ENCODE data around the gene E2F8.

Gene E2F8

DNA sequence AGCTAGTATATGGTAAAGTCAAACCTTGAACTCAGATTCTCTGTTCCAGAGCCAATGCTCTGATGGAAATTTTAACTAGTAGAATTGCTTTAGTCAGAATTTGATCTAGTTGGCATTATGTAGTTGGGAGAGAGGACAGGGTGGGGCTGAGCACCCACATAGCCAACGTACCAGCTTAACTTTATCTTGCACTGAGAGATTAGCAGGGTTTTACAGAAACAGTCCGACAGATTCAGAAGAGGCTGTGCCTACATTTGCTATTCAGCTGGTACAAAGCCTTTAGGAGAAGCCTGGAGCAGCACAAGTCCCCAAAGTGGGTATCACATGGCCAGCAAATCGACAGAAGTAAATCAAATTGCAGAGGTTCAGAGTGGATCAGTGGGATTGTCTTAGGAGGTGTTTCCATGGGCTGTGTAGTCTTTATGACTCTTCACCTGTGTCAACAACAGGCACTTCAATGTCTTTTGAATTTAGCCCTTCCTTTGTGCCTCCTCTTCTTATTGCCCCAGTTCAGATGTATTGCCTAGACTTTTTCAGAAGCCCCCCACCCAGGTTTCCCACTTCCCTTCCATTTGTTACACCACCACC is 31.7 kb downstream of the E2F8 start:
- no peak overlapping the region for H3K4me2 ChIP-seq
- H3K4me1 ChIP-seq (ENCODE audit: low read depth, poor library complexity, severe bottlenecking) = no peaks in the 10 kb centered on the region
- H3K79me2 ChIP-seq (ENCODE audit: insufficient read depth, low read depth) = no peaks in the 10 kb centered on the region
- H3K36me3 ChIP-seq (ENCODE audit: insufficient read depth) = no peaks in the 10 kb centered on the region
- H3K4me3 ChIP-seq (IDR thresholded peaks at IDR 0.05; ENCODE audit: insufficient read depth, low read depth, low read length) = no peak overlapping the region
- no peak overlapping the region for H2AFZ ChIP-seq (ENCODE audit: low read depth)
- H3K27me3 ChIP-seq (ENCODE audit: insufficient read depth, low read depth) = no peaks in the 10 kb centered on the region
- no peaks in the 10 kb centered on the region for H4K20me1 ChIP-seq (ENCODE audit: insufficient read depth)
- TF ChIP-seq, protein P1, sequence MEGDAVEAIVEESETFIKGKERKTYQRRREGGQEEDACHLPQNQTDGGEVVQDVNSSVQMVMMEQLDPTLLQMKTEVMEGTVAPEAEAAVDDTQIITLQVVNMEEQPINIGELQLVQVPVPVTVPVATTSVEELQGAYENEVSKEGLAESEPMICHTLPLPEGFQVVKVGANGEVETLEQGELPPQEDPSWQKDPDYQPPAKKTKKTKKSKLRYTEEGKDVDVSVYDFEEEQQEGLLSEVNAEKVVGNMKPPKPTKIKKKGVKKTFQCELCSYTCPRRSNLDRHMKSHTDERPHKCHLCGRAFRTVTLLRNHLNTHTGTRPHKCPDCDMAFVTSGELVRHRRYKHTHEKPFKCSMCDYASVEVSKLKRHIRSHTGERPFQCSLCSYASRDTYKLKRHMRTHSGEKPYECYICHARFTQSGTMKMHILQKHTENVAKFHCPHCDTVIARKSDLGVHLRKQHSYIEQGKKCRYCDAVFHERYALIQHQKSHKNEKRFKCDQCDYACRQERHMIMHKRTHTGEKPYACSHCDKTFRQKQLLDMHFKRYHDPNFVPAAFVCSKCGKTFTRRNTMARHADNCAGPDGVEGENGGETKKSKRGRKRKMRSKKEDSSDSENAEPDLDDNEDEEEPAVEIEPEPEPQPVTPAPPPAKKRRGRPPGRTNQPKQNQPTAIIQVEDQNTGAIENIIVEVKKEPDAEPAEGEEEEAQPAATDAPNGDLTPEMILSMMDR (conservative IDR thresholded peaks at IDR 0.05; ENCODE audit: low read depth, low read length) = no peak
- no peak overlapping the region for H3K27ac ChIP-seq
- no peak overlapping the region for H3K9ac ChIP-seq

DNA sequence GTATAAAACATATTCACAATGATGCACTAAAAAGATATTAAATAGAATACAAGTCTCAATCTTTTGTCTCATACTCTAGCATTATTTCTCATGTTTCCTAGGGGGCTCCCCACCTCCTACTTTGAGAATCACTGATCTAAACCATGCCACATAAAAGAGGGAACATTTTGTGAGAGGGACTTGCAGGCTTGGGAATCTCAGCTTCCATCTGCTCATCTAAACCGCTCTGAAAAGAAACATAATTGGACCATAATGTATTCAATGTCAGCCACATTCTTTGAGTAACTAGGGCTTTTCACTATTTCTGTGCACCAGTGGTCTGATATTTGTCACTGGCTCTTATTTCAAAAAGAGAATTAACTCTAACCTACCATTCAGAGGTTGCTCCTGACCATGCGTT is 32.6 kb downstream of the E2F8 start:
- Histone ChIP-seq H2AFZ (ENCODE audit: low read depth) (no peak overlapping the region), H3K4me2 (no peak overlapping the region), H3K27ac (no peak overlapping the region), H3K4me1 (ENCODE audit: low read depth, poor library complexity, severe bottlenecking) (no peaks in the 10 kb centered on the region), H3K27me3 (ENCODE audit: insufficient read depth, low read depth) (no peaks in the 10 kb centered on the region), H3K4me3 (IDR thresholded peaks at IDR 0.05; ENCODE audit: insufficient read depth, low read depth, low read length) (no peak overlapping the region), H3K36me3 (ENCODE audit: insufficient read depth) (no peaks in the 10 kb centered on the region), H3K79me2 (ENCODE audit: insufficient read depth, low read depth) (no peaks in the 10 kb centered on the region), H4K20me1 (ENCODE audit: insufficient read depth) (no peaks in the 10 kb centered on the region), H3K9ac (no peak overlapping the region)
- TF ChIP-seq, protein P1 (conservative IDR thresholded peaks at IDR 0.05; ENCODE audit: low read depth, low read length) = no peak

DNA sequence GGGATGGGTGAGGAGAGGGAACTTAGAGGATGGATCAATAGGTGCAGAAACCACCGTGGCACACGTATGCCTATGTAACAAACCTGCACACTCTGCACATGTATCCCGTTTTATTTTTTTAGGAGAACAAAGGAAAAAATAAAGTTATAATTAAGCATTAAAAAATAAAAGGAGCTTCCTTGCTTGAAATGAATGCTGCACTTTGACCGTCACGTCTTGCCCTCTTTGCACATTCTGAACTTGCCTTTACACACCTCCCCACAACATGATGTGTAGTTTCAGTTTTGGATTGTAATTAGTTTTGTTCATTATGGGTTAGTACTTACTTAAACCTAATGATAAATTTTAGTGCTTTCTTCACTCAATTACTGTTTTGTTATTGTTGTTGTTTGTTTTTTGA is 35.9 kb downstream of the E2F8 start:
- Histone ChIP-seq H3K4me2 (no peak overlapping the region), H3K9ac (no peak overlapping the region)
- TF ChIP-seq, protein P1 (conservative IDR thresholded peaks at IDR 0.05; ENCODE audit: low read depth, low read length) = no peak

DNA sequence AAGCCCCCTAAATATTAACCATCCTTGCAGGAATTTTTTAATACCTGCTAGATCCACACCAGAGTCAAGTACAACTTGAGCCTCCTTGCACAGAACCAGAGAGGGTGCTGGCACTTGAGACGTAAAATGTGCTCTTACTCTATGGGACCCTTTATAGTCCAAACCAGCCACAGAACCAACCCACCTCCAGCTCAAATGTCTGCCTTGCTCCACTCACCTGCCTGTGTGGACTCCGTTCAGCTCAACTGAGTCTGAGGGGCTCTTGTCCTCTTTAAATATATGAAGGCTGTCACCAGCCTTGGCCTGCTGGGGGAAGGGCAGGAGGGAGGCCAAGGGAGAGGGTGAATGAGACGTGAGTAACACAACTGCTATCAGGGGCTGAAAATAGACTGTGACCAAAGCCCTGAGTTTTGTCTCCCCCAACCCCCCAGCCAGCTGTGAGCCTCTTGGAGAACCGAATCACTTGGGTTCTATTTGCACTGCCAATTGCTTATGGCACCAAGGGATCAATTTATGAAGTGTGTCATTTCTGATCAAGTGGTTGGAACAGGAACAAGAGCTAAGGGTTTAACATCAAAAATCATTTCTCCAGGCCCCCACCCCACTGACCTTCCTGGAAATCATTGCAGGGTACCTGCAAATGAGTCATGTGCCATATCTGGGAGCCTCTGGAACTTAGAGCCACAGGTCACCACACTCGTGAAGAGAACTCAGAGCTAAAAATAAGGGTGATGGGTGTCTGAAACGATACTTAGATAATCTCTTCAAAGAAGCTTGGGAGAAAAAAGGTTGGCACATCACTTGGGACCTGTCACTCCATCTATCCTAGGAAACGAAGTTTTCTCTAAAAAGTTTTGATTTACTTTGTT is 38.8 kb downstream of the E2F8 start, which contains the start of gene CSRP3:
Gene CSRP3, minus strand, starts transcription at position 247 of the 869 bp plus-strand sequence. CDS start 9,535 bp downstream, outside the sequence.
- Histone ChIP-seq H3K9ac (no peak within 1 kb of the TSS), H3K36me3 (ENCODE audit: insufficient read depth) (no peaks in the 10 kb centered on the region), H3K4me3 (IDR thresholded peaks at IDR 0.05; ENCODE audit: insufficient read depth, low read depth, low read length) (no peak within 1 kb of the TSS), H4K20me1 (ENCODE audit: insufficient read depth) (no peaks in the 10 kb centered on the region), H2AFZ (ENCODE audit: low read depth) (no peak within 1 kb of the TSS), H3K27me3 (ENCODE audit: insufficient read depth, low read depth) (no peaks in the 10 kb centered on the region), H3K79me2 (ENCODE audit: insufficient read depth, low read depth) (no peaks in the 10 kb centered on the region), H3K4me2 (no peak within 1 kb of the TSS), H3K4me1 (ENCODE audit: low read depth, poor library complexity, severe bottlenecking) (no peaks in the 10 kb centered on the region), H3K27ac (no peak within 1 kb of the TSS)
- TF ChIP-seq, protein P1 (conservative IDR thresholded peaks at IDR 0.05; ENCODE audit: low read depth, low read length) = no peak

More for the DNA sequence above, 35.9 kb downstream of the E2F8 start:
- Histone ChIP-seq H3K27me3 (ENCODE audit: insufficient read depth, low read depth) (no peaks in the 10 kb centered on the region), H3K79me2 (ENCODE audit: insufficient read depth, low read depth) (no peaks in the 10 kb centered on the region), H3K4me3 (IDR thresholded peaks at IDR 0.05; ENCODE audit: insufficient read depth, low read depth, low read length) (no peak overlapping the region), H2AFZ (ENCODE audit: low read depth) (no peak overlapping the region), H3K36me3 (ENCODE audit: insufficient read depth) (no peaks in the 10 kb centered on the region), H3K27ac (no peak overlapping the region), H4K20me1 (ENCODE audit: insufficient read depth) (no peaks in the 10 kb centered on the region), H3K4me1 (ENCODE audit: low read depth, poor library complexity, severe bottlenecking) (no peaks in the 10 kb centered on the region)
